GM12878 (cell line): Measurements from ENCODE around the gene MFNG.

Experiments
- CTCF ChIP-seq, 3 experiments: IDR thresholded peaks in 2 of 3; conservative IDR thresholded peaks in 1 of 3; 2 replicates each; pipeline ENCODE4 v1.5.1; 2011; ENCODE audit warnings: low read depth in 3 of 3, low read length in 3 of 3, mild to moderate bottlenecking in 3 of 3, control low read depth in 2 of 3, moderate library complexity in 2 of 3, inconsistent platforms in 1 of 3, mixed read lengths in 1 of 3; ENCODE audit not compliant: control insufficient read depth in 2 of 3, insufficient read depth in 1 of 3; ENCODE audit errors: extremely low read depth in 1 of 3
- JUNB ChIP-seq: IDR thresholded peaks from 2 replicates; pipeline ENCODE4 v1.6.1; 2016; ENCODE audit warnings: antibody characterized with exemption, mild to moderate bottlenecking
- KAT2A ChIP-seq: conservative IDR thresholded peaks from 2 replicates; pipeline ENCODE4 v1.6.1; 2011; ENCODE audit warnings: low read depth, low read length; ENCODE audit not compliant: control insufficient read depth
- MAX ChIP-seq: IDR thresholded peaks from 2 replicates; pipeline ENCODE4 v1.6.1; 2012; ENCODE audit warnings: low read depth, low read length, improper control_type of control experiment
- MTA3 ChIP-seq: IDR thresholded peaks from 2 replicates; pipeline ENCODE4 v1.6.1; 2012; ENCODE audit warnings: low read length, inconsistent platforms, borderline replicate concordance
- POLR2A ChIP-seq: IDR thresholded peaks from 2 replicates; pipeline ENCODE4 v1.6.1; 2011; ENCODE audit warnings: low read depth, mild to moderate bottlenecking, low read length
- STAT1 ChIP-seq: fragments of 450-650 bp; conservative IDR thresholded peaks from 2 replicates; pipeline ENCODE4 v1.6.1; 2014; ENCODE audit warnings: antibody characterized with exemption, mild to moderate bottlenecking
- ZBTB4 ChIP-seq: fragments of 450-650 bp; formaldehyde crosslinking; IDR thresholded peaks from 2 replicates; pipeline ENCODE4 v1.4.0; 2022; ENCODE audit warnings: mild to moderate bottlenecking, moderate library complexity
- ZNF274 ChIP-seq: IDR thresholded peaks from one replicate; pipeline ENCODE4 v1.8.0; 2011; ENCODE audit not compliant: insufficient read length, insufficient read depth
- ZZZ3 ChIP-seq: IDR thresholded peaks from 2 replicates; pipeline ENCODE4 v1.6.1; 2011; ENCODE audit warnings: low read depth; ENCODE audit not compliant: control insufficient read depth, insufficient read length

- TF ChIP-seq MAX (no peak), CTCF (IDR thresholded peaks at IDR 0.05 in 2 of 3, conservative IDR thresholded peaks at IDR 0.05 in 1 of 3; ENCODE audit: control insufficient read depth in 2 of 3, extremely low read depth in 1 of 3, insufficient read depth in 1 of 3, low read depth in 3 of 3, low read length in 3 of 3) (no peak), POLR2A (no peak), JUNB (no peak), ZZZ3 (no peak), MTA3 (no peak), ZBTB4 (no peak), KAT2A (no peak), ZNF274 (no peak), STAT1 (no peak)
Measured at GRCh38 chr22:37480387-37481346, 5.5 kb downstream of the MFNG start.
